ENCODE results near the gene DNAH7.

DNA sequence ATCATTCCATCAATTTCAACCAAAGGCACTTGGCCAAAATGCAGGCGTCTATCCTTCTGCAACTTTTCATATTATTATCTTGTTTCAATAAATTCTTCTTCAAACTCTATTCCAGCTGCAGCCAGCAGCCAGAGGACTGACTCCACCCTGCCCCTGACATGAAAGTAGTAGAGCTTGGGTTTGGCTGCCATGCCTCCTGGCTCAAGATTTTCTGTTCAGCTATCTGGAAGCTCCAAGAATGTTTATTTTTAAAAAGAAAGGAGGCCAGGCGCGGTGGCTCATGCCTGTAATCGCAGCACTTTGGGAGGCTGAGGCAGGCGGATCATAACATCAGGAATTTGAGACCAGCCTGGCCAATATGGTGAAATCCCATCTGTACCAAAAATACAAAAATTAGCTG lies 4.9 kb downstream of the DNAH7 start:
- TF ChIP-seq, protein P1, sequence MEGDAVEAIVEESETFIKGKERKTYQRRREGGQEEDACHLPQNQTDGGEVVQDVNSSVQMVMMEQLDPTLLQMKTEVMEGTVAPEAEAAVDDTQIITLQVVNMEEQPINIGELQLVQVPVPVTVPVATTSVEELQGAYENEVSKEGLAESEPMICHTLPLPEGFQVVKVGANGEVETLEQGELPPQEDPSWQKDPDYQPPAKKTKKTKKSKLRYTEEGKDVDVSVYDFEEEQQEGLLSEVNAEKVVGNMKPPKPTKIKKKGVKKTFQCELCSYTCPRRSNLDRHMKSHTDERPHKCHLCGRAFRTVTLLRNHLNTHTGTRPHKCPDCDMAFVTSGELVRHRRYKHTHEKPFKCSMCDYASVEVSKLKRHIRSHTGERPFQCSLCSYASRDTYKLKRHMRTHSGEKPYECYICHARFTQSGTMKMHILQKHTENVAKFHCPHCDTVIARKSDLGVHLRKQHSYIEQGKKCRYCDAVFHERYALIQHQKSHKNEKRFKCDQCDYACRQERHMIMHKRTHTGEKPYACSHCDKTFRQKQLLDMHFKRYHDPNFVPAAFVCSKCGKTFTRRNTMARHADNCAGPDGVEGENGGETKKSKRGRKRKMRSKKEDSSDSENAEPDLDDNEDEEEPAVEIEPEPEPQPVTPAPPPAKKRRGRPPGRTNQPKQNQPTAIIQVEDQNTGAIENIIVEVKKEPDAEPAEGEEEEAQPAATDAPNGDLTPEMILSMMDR (conservative IDR thresholded peaks at IDR 0.05 in 1 of 2, IDR thresholded peaks at IDR 0.05 in 1 of 2; ENCODE audit: low read depth in 1 of 2, low read length in 2 of 2), result no peak
- no peak for TF ChIP-seq EZH2 (IDR thresholded peaks at IDR 0.05; ENCODE audit: low read length, missing control alignments)

All from fibroblast of lung (primary cell).